D721Med (cell line): Measurements from ENCODE around the gene ZDHHC15.
"Not testable (repeated sequence)": the region's sequence is repeated elsewhere in the genome, so short reads cannot be mapped to it uniquely, and the experiment has no call there.

ENCODE experiments used
- DNase-seq: peaks from one replicate; pipeline ENCODE4 v3.0.0; 2011; ENCODE audit warnings: low spot score; ENCODE audit not compliant: insufficient read length
- FAIRE-seq: peaks from 2 replicates; lab custom pipeline; 2011; peaks lifted over from hg19 to GRCh38; lab: Jason Lieb, UNC
- TF ChIP-seq, protein P1 (sequence below): IDR thresholded peaks from 2 replicates; pipeline ENCODE4 v1.5.1; 2012; ENCODE audit warnings: mild to moderate bottlenecking, control low read depth; ENCODE audit not compliant: insufficient read depth; ENCODE audit errors: missing control alignments

Gene ZDHHC15, protein sequence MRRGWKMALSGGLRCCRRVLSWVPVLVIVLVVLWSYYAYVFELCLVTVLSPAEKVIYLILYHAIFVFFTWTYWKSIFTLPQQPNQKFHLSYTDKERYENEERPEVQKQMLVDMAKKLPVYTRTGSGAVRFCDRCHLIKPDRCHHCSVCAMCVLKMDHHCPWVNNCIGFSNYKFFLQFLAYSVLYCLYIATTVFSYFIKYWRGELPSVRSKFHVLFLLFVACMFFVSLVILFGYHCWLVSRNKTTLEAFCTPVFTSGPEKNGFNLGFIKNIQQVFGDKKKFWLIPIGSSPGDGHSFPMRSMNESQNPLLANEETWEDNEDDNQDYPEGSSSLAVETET

DNA sequence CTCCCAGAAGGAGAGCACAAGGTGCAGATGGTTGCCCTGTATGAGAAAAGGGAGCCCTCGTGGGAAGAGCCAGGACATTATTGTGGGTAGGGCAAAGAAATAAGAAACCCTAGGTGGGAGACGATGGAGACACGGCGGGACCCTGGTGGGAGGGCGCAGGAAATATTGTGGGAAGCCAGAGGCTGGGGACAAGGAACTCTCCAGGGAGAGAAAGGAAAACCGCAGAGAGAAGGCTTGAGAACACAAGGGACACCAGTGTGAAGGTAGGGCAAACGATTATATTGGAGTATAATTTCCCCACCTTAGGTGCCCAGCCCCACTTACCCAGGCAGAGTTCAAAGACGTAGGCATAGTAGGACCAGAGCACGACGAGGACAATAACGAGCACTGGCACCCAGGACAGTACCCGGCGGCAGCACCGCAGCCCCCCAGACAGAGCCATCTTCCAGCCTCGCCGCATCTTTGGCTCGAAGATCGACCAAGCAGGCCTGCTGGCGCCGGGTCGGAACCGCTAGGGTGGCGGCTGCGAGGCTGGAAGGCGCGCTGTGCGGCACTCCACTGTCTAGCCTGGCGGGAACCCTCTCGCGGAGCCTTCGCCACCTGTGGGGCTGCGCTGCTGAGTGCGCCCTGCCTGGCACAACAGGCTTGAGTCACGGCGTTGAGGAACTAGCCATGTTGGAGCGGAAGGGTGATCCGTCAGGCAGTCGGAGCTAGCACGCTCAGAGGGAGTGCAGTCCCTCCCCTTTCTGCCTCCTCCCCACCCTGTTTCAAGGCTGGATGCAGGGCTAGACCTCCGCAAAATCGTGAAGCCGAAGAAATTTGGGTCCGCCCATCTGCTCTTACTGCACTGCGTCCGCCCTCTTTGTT lies at the start of gene ZDHHC15:
Gene ZDHHC15 (minus strand): TSS at position 473 of the 867 bp plus-strand sequence. CDS start 13 bp downstream, at position 460.
- TF ChIP-seq, protein P1, sequence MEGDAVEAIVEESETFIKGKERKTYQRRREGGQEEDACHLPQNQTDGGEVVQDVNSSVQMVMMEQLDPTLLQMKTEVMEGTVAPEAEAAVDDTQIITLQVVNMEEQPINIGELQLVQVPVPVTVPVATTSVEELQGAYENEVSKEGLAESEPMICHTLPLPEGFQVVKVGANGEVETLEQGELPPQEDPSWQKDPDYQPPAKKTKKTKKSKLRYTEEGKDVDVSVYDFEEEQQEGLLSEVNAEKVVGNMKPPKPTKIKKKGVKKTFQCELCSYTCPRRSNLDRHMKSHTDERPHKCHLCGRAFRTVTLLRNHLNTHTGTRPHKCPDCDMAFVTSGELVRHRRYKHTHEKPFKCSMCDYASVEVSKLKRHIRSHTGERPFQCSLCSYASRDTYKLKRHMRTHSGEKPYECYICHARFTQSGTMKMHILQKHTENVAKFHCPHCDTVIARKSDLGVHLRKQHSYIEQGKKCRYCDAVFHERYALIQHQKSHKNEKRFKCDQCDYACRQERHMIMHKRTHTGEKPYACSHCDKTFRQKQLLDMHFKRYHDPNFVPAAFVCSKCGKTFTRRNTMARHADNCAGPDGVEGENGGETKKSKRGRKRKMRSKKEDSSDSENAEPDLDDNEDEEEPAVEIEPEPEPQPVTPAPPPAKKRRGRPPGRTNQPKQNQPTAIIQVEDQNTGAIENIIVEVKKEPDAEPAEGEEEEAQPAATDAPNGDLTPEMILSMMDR = no peak
- no peak for DNase-seq
- FAIRE-seq = no peak

DNA sequence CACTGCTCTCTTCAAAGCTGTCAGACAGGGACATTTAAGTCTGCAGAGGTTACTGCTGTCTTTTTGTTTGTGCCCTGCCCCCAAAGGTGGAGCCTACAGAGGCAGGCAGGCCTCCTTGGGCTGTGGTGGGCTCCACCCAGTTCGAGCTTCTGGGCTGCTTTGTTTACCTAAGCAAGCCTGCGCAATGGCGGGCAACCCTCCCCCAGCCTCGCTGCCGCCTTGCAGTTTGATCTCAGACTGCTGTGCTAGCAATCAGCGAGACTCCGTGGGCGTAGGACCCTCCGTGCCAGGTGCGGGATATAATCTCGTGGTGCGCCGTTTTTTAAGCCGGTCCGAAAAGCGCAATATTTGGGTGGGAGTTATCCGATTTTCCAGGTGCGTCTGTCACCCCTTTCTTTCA lies 37.7 kb upstream of the ZDHHC15 start:
- FAIRE-seq, DNase-seq: not testable (repeated sequence)

- DNase-seq (no peak), FAIRE-seq (no peak)
- TF ChIP-seq, protein P1 = no peak
These were observed 24.9 kb upstream of the ZDHHC15 start for GRCh38 chrX:75547783-75548182.

DNA sequence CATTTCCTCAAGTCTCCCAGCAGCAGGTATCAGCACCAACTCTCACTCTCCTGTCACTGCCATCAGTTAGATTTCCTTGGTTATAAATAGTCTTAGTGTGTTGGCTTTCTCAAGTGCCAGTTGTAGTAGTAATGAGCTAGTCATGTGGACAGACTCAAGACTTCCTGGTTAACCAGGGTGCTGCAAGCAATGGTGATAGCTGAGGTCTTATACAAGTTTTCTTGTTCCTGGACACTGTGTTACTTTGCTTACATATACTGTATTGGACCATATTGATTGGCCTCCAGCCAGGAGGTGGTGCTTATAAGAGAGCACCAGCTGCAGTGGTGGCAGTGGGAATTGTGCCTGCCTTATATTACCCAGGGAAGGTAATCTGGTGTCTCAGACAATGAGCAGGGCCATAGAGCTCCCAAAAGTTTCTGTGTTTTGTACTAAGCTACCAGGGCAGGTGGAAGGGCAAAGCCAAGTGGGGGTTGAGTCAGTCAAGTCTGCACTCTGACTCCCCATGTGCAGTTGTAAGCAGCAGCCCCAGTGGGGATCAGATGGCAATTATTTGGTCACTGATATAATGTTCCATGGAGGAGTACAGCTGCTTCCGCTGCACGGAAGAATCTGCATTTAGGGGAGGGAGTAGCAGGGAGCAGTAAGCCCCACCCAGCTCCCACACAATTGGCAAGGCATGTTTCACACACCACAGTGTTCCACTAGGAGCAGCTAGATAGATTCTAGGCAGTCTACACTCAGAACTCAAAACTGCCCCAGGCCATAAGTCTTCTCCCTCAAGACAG lies 24.1 kb upstream of the ZDHHC15 start:
- DNase-seq (no peak), FAIRE-seq (no peak)
- TF ChIP-seq, protein P1 = no peak

DNA sequence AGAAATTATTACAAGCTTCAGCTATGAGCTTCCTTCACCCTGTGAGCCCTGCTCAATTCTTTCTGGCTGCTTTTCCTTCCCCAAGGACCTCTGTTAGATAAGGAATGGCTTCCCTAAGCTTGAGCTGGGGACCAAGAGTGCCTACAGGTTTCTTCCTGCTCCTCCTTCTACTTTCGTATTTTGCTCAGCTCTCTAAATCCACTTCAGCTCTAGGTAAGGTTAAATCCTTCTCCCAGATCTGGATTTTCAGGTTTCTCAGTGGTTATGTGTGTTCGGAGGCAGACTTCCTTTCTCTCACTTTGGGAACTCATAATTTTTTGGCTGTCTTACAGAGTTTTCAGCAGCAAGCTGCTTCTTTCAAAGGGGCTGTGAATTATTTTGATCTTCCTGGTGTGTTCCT lies 21.9 kb upstream of the ZDHHC15 start:
- TF ChIP-seq, protein P1 = no peak
- FAIRE-seq (no peak), DNase-seq (no peak)

- TF ChIP-seq, protein P1 = no peak
- FAIRE-seq (no peak), DNase-seq (no peak)
These were observed 38.9 kb downstream of the ZDHHC15 start for GRCh38 chrX:75483933-75484332.

- DNase-seq, FAIRE-seq: not testable (repeated sequence)
These were observed 61.1 kb downstream of the ZDHHC15 start for GRCh38 chrX:75461780-75462179.
